GM18517 (cell line): ENCODE results near the gene LTBP4.
"Not testable (repeated sequence)": the region's sequence is repeated elsewhere in the genome, so short reads cannot be mapped to it uniquely, and the experiment has no call there.

Experiments
- ATAC-seq: cut with Tn5 transposase; IDR thresholded peaks from one replicate; pipeline ENCODE4 v1.9.1; 2021; ENCODE audit warnings: mild to moderate bottlenecking, moderate library complexity; ENCODE audit not compliant: unreplicated experiment

The LTBP4 gene

GRCh38 chr19:40601134-40601974 lies at the start of gene LTBP4:
LTBP4 (plus strand) TSS chr19:40601369; CDS start chr19:40601388, 19 bp downstream.
- ATAC-seq: no peak

GRCh38 chr19:40552848-40553247 lies 48.3 kb upstream of the LTBP4 start:
- ATAC-seq: no peak

DNA sequence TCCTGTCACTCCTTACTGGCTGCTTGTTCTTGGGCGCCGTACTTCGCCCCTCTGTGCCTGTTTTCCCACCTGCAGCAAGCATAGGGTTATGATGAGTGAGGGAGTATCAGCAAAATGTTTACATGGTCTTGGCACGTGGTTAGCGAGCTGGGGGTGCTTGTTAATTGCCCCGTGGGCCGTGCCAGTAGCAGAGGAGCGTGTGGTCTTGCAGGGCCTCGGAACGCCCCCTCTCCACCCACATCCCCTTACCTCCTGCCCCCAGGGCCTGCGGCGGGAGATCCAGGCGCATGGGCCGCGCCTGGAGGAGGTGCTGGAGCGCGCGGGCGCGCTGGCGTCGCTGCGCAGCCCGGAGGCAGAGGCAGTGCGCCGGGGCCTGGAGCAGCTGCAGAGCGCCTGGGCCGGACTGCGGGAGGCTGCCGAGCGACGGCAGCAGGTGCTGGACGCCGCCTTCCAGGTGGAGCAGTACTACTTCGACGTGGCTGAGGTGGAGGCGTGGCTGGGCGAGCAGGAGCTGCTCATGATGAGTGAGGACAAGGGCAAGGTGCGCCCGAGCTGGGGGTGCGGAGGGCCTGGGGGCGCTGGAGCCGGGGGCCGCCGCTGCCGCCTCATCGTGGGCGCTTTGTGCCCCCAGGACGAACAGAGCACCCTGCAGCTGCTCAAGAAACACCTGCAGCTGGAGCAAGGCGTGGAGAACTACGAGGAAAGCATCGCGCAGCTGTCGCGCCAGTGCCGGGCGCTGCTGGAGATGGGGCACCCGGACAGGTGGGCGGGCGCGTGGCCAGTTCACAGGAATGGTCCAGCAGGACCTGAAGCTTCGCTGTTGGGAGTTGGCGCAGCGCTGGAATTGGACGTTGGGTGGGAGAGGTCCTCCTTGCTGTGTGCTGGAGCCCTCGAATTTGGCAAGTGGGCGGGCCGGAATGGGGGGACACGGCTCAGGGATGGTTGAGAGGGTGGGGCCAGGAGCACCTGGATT lies 47.0 kb upstream of the LTBP4 start:
- no peak for ATAC-seq

- no peak for ATAC-seq
These were observed 45.0 kb upstream of the LTBP4 start for GRCh38 chr19:40555978-40556689.

DNA sequence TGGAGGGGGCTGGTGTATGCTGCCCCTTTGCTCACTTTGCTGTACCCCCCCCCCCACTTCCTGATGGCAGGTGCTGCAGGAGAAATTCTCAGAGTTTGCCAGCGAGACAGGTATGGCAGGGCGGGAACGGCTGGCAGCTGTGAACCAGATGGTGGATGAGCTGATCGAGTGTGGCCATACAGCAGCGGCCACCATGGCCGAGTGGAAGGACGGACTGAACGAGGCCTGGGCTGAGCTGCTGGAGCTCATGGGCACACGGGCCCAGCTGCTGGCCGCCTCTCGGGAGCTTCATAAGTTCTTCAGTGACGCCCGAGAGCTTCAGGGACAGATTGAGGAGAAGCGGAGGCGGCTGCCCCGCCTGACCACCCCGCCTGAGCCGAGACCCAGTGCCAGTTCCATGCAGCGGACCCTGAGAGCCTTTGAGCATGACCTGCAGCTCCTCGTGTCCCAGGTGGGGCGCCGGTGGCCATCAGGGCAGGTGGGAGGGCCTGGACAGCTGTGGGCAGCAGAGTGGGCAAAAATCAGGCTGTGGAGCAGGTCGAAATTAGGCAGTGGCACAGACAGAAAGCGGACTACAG lies 44.1 kb upstream of the LTBP4 start:
- ATAC-seq: no peak

DNA sequence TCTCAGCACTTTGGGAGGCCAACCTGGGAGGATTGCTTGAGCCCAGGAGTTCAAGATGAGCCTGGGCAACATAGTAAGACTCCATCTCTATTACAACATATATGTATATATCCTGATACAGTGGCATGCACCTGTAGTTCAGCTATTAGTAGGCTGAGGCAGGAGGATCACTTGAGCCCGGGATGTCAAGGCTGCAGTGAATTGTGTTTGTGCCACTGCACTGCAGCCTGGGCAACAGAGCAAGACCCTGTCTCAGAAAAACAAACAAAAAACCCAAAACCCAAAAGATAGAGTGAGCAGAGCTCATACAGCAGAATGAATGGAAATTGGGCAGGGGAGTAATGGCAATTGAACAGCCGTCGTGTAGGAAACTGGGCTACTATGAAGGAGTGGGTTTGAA lies 41.8 kb upstream of the LTBP4 start:
- ATAC-seq: no peak

- ATAC-seq: no peak
These were observed 41.1 kb upstream of the LTBP4 start for GRCh38 chr19:40560092-40560507.

GRCh38 chr19:40561947-40562346 lies 39.2 kb upstream of the LTBP4 start:
- no peak for ATAC-seq

DNA sequence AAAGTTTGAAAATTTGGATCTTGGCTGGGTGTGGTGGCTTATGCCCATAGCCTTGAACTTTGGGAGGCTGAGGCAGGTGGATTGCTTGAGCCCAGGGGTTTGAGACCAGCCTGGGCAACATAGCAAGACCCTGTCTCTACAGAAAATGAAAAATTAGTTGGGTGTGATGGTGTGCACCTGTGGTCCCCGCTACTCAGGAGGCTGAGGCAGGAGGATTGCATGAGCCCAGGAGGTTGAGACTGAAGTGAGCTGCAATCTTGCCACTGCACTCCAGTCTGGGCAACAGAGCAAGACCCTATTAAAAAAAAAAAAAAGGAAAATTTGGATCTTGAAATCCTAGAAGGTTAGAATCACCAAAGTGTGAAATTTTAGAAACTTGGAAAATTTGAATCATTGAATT lies 36.6 kb upstream of the LTBP4 start:
- not testable (repeated sequence) for ATAC-seq

GRCh38 chr19:40565355-40565754 lies 35.8 kb upstream of the LTBP4 start:
- no peak for ATAC-seq

- ATAC-seq: no peak
These were observed 35.2 kb upstream of the LTBP4 start for GRCh38 chr19:40565910-40566495.

- no peak for ATAC-seq
These were observed 34.0 kb upstream of the LTBP4 start for GRCh38 chr19:40567040-40567749.

GRCh38 chr19:40567750-40568494 lies 33.2 kb upstream of the LTBP4 start:
- ATAC-seq: no peak

DNA sequence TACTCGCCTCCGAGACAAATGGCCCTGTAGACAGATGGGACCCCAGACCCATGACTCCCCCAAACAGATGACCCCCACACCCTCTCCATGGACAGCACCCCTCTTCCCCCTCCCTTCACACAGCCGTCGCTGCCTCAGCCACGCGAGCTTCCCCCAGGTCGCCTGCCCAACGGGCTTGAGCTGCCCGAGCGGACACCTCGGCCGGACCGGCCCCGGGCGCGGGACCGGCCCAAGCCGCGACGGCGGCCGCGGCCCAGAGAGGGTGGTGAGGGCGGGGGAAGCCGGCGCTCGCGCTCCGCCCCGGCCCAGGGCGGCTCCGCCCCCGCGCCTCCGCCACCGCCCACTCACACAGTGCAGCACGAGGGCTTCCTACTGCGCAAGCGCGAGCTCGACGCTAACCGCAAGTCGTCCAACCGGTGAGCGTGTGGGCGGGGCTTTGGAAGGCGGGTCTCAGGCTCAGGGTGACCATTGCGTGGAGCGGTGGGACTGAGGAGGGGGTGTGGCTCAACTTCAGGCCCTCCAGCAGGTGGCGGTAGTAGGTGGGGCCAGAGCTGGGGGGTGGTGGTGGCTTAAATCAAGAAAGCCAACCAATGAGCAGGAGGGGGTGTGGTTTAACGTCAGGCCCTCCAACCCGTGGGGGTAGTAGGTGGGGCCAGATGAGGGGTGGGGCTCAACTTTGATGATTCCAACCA lies 30.7 kb upstream of the LTBP4 start:
- peak; percentile 78 for ATAC-seq

DNA sequence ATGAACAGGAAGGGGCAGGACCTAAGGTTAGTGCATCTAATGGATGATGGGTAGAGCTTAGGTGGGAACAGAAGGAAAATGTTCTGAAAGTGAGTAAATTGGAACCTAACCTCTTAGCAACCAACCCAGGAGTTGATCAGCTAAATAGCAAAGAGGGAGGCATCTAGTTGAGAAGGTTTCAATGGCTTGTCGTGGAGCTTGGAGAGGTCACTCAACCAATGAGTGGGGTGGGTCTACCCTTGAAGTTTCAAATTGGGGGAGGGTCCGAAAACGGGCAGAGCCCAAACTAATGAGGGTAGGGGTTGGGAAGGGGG lies 30.2 kb upstream of the LTBP4 start:
- no peak for ATAC-seq

DNA sequence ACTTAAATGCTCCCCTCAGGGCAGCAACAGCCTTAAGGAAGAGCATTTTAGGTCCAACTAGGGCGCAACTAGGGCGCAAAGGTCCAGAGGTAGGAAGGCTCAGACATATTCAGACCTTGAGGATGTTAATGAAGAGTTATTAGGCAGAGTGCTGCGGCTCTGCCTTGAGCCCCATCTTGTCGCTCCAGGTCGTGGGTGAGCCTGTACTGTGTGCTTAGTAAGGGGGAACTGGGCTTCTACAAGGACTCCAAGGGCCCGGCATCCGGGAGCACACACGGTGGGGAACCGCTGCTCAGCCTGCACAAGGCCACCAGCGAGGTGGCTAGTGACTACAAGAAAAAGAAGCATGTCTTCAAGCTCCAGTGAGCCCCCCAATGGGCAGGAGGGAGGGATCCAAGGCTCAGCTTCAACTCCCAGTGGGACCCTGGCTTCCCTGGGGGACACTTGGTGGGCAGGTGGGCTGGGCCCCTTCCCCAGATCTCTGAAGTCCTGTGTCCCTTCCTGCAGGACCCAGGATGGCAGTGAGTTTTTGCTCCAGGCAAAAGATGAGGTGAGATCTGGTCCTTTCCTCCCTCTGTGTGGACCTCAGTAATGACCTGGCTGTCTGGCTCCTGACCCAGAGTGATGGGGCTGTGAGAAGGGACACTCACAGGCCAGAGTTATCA lies 29.2 kb upstream of the LTBP4 start:
- ATAC-seq: no peak

DNA sequence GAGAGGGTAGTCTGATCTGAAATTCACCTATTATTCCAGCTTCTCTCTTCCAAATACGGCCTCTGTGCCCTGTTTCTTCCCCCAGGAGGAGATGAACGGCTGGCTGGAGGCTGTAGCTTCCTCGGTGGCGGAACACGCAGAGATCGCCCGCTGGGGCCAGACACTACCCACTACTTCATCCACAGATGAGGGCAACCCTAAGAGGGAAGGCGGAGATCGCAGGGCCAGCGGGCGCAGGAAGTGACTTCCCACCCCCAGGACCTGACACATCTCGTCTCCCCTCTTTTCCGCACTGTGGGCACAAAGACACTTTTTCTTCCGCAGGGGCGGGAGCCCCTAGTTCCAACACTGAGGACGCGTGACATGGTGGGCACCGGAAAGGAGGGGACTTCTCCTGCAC lies 25.8 kb upstream of the LTBP4 start:
- no peak for ATAC-seq

DNA sequence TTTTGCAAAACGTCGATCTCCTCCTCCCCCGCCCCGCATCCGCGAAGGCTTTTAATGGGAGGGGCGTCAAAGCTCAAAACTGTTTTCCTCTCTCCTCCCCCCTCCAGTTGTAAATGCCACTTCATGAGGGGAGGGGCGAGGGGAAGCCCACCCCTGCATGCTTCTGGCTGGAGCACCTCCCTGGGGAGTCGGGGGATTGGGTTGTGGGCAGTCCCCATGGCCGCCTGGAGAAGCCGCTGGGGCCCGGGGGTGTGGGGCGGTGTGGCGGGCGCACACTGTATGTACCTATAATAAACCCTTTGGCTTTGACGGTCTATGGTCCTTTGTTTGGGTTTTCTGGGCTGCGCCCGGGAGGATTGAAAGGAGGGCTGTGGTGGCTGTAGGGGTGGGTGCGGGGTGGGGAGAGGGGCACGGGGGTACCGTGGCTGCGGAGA lies 25.0 kb upstream of the LTBP4 start:
- ATAC-seq: no peak
